Ureter (tissue), 1 donor: Measurements from ENCODE around the gene PPIH. TPM values are rescaled to one million over a fixed set of nuclear protein-coding genes. Genes with fewer than 3 reads are reported as not detected.
"Not testable (repeated sequence)": the region's sequence is repeated elsewhere in the genome, so short reads cannot be mapped to it uniquely, and the experiment has no call there.

Source experiments
- DNase-seq: peaks from one replicate; pipeline ENCODE4 v3.0.0-alpha.2; 2020; ENCODE audit warnings: low spot score
- total RNA-seq: library from RNA; stranded (reverse); gene quantifications from one replicate; pipeline ENCODE4 v1.2.4, GENCODE V29; 2023
- donor health status: DM: yes; HTN: yes; CAD: no.

PPIH gene
- total RNA-seq, 1 donor from 2014 or later: 27.8 TPM

GRCh38 chr1:42682484-42682738 lies 24.2 kb downstream of the PPIH start:
- not testable (repeated sequence) for DNase-seq

- DNase-seq: peak; percentile 74
Observed at GRCh38 chr1:42682739-42683531, 24.7 kb downstream of the PPIH start.

GRCh38 chr1:42684139-42684538 lies 25.9 kb downstream of the PPIH start:
- DNase-seq: no peak

- no peak for DNase-seq
Observed at GRCh38 chr1:42686418-42686817, 28.2 kb downstream of the PPIH start.

- no peak for DNase-seq
Observed at GRCh38 chr1:42689912-42690311, 31.7 kb downstream of the PPIH start.

- DNase-seq: no peak
Observed at GRCh38 chr1:42690477-42691156, 32.4 kb downstream of the PPIH start.

GRCh38 chr1:42691157-42691498 lies 32.9 kb downstream of the PPIH start:
- DNase-seq: no peak

- DNase-seq: no peak
Observed at GRCh38 chr1:42692461-42692860, 34.2 kb downstream of the PPIH start.

GRCh38 chr1:42692911-42693310 lies 34.7 kb downstream of the PPIH start:
- no peak for DNase-seq

GRCh38 chr1:42698081-42698813 lies 40.0 kb downstream of the PPIH start:
- DNase-seq: no peak

GRCh38 chr1:42700006-42700405 lies 41.8 kb downstream of the PPIH start:
- DNase-seq: no peak

GRCh38 chr1:42703888-42704464 lies 45.8 kb downstream of the PPIH start:
- DNase-seq: no peak

- not testable (repeated sequence) for DNase-seq
Observed at GRCh38 chr1:42712808-42713207, 54.6 kb downstream of the PPIH start.

GRCh38 chr1:42713293-42713692 lies 55.1 kb downstream of the PPIH start:
- no peak for DNase-seq

GRCh38 chr1:42714441-42714840 lies 56.2 kb downstream of the PPIH start:
- not testable (repeated sequence) for DNase-seq

GRCh38 chr1:42720868-42721267 lies 62.6 kb downstream of the PPIH start:
- no peak for DNase-seq

- DNase-seq: no peak
Observed at GRCh38 chr1:42721926-42722325, 63.7 kb downstream of the PPIH start.

- not testable (repeated sequence) for DNase-seq
Observed at GRCh38 chr1:42722403-42722802, 64.2 kb downstream of the PPIH start.

- no peak for DNase-seq
Observed at GRCh38 chr1:42723511-42723910, 65.3 kb downstream of the PPIH start.

- not testable (repeated sequence) for DNase-seq
Observed at GRCh38 chr1:42725820-42726219, 67.6 kb downstream of the PPIH start.
